Suprapubic skin (tissue), 4 donors: ENCODE results near the gene TMEM179. TPM values are rescaled to one million over a fixed set of nuclear protein-coding genes. Genes with fewer than 3 reads are reported as not detected.

ENCODE experiments used
- DNase-seq, 2 donors: peaks; one replicate each; pipeline ENCODE4 v3.0.0-alpha.2; 2019; ENCODE audit warnings: low spot score in 2 of 2
- H3K27ac ChIP-seq: fragments of 200-600 bp; sonication (generic); one replicate; pipeline ENCODE4 v1.5.1; 2019
- H3K27me3 ChIP-seq: fragments of 200-600 bp; sonication (generic); one replicate; pipeline ENCODE4 v1.5.1; 2019
- H3K36me3 ChIP-seq: fragments of 200-600 bp; sonication (generic); one replicate; pipeline ENCODE4 v1.5.1; 2019
- H3K4me1 ChIP-seq: fragments of 200-600 bp; sonication (generic); one replicate; pipeline ENCODE4 v1.5.1; 2019
- H3K4me3 ChIP-seq: fragments of 200-600 bp; sonication (generic); one replicate; pipeline ENCODE4 v1.5.1; 2019; ENCODE audit warnings: mild to moderate bottlenecking
- H3K9me3 ChIP-seq: fragments of 200-600 bp; sonication (generic); one replicate; pipeline ENCODE4 v1.5.1; 2019
- EP300 ChIP-seq: sonication (generic); formaldehyde crosslinking; IDR thresholded peaks from one replicate; pipeline ENCODE4 v1.6.1; 2017; ENCODE audit warnings: antibody characterized with exemption
- POLR2A ChIP-seq, 2 donors: fragments of 450-650 bp; IDR thresholded peaks; one replicate each; pipeline ENCODE4 v1.6.1; 2017; ENCODE audit warnings: antibody characterized with exemption in 2 of 2, mild to moderate bottlenecking in 2 of 2, moderate library complexity in 2 of 2
- POLR2AphosphoS5 ChIP-seq, 3 donors: sonication (generic); formaldehyde crosslinking; IDR thresholded peaks; one replicate each; pipeline ENCODE4 v1.6.1; 2017; ENCODE audit warnings: antibody characterized with exemption in 3 of 3
- WGBS: methylation state at CpG from one replicate; pipeline ENCODE4 v1.1.5; 2018; 5-methylcytosine and 5-hydroxymethylcytosine counted together
- total RNA-seq, 4 donors: library from RNA; depleted of rRNA; stranded (reverse); fragments of >200 nt; gene quantifications; one replicate each; pipeline ENCODE4 v1.1.0, GENCODE V29; 2016
- TF ChIP-seq, protein P1 (sequence below), 2 donors: fragments of 200-600 bp in 1 of 2; fragments of 450-650 bp in 1 of 2; sonication (generic) in 1 of 2; IDR thresholded peaks; one replicate each; pipeline ENCODE4 v1.5.1; 2016 to 2019; ENCODE audit warnings: antibody characterized with exemption in 2 of 2, mild to moderate bottlenecking in 1 of 2, moderate library complexity in 1 of 2

Gene TMEM179
- total RNA-seq, 4 donors from 2014 or later, result not detected

- Histone ChIP-seq H3K4me3 (no peak overlapping the region), H3K4me1 (no peaks in the 10 kb centered on the region), H3K27me3 (peaks cover 59% of the 10 kb centered on the region), H3K9me3 (no peaks in the 10 kb centered on the region), H3K27ac (no peak overlapping the region), H3K36me3 (no peaks in the 10 kb centered on the region)
- no peak for DNase-seq
- no peak for TF ChIP-seq POLR2AphosphoS5 (IDR thresholded peaks at IDR 0.05)
- no peak for TF ChIP-seq POLR2A (IDR thresholded peaks at IDR 0.05)
- TF ChIP-seq, protein P1, sequence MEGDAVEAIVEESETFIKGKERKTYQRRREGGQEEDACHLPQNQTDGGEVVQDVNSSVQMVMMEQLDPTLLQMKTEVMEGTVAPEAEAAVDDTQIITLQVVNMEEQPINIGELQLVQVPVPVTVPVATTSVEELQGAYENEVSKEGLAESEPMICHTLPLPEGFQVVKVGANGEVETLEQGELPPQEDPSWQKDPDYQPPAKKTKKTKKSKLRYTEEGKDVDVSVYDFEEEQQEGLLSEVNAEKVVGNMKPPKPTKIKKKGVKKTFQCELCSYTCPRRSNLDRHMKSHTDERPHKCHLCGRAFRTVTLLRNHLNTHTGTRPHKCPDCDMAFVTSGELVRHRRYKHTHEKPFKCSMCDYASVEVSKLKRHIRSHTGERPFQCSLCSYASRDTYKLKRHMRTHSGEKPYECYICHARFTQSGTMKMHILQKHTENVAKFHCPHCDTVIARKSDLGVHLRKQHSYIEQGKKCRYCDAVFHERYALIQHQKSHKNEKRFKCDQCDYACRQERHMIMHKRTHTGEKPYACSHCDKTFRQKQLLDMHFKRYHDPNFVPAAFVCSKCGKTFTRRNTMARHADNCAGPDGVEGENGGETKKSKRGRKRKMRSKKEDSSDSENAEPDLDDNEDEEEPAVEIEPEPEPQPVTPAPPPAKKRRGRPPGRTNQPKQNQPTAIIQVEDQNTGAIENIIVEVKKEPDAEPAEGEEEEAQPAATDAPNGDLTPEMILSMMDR (IDR thresholded peaks at IDR 0.05), result no peak
- TF ChIP-seq EP300, result no peak
- 85% methylated on average over 11 of the region's 38 CpGs for WGBS
Observed at GRCh38 chr14:104588066-104588857, 16.3 kb downstream of the TMEM179 start.

GRCh38 chr14:104587641-104588040 lies 16.9 kb downstream of the TMEM179 start:
- Histone ChIP-seq H3K4me3 (no peak overlapping the region), H3K27ac (no peak overlapping the region), H3K9me3 (no peaks in the 10 kb centered on the region), H3K27me3 (peaks cover 59% of the 10 kb centered on the region), H3K4me1 (peaks cover 3% of the 10 kb centered on the region), H3K36me3 (no peaks in the 10 kb centered on the region)
- 70% methylated on average over 6 of the region's 19 CpGs for WGBS
- TF ChIP-seq POLR2A (IDR thresholded peaks at IDR 0.05), result no peak
- TF ChIP-seq EP300, result no peak
- TF ChIP-seq, protein P1 (IDR thresholded peaks at IDR 0.05), result no peak
- TF ChIP-seq POLR2AphosphoS5 (IDR thresholded peaks at IDR 0.05), result no peak
- no peak for DNase-seq

DNA sequence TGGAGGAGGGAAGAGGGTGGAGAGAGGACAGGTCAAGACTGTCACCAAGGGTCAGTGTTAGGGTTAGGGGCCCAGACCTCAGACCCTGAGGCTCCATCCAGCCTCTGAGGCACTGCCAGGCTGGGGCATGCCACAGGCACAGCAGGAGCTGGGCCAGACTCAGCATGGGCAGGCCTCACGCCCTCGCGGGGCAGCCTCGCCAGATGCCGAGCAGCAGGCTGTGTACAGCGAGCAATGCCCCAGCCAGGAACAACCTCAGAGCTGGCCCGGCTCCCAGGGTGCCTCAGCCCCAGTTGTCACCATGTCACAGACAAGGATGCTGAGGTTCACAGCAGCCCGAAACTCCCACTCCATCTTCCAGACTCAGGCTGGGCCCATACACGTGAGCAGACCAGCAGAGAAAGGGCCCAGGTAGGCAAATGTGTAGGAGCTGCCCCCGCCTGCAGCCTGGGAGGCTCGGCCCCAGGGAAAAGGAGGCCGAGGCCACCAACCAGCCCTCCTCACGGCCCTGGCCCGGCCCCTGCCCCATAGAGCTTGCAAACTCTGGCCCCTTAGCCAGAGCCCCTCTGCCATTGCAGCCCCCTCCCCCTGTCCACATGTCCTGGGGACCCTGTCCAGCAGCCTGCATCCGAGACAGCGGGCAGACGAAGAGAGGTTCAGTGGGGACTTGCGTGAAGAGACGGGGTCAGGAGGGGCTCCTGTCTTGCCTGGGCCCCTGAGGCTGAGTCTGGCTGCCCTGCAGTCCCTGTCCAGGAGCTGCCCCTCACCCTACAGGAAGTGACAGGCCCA lies 17.5 kb downstream of the TMEM179 start:
- no peaks in the 10 kb centered on the region for H3K36me3 ChIP-seq
- no peak overlapping the region for H3K4me3 ChIP-seq
- peaks cover 9% of the 10 kb centered on the region for H3K4me1 ChIP-seq
- peaks cover 64% of the 10 kb centered on the region for H3K27me3 ChIP-seq
- DNase-seq, result no peak
- H3K9me3 ChIP-seq, result no peaks in the 10 kb centered on the region
- no peak overlapping the region for H3K27ac ChIP-seq
- no peak for TF ChIP-seq POLR2A (IDR thresholded peaks at IDR 0.05)
- no peak for TF ChIP-seq POLR2AphosphoS5 (IDR thresholded peaks at IDR 0.05)
- TF ChIP-seq EP300, result no peak
- TF ChIP-seq, protein P1 (IDR thresholded peaks at IDR 0.05), result no peak
- WGBS, result 76% methylated on average over 11 of the region's 19 CpGs

GRCh38 chr14:104585966-104586697 lies 18.4 kb downstream of the TMEM179 start:
- TF ChIP-seq POLR2AphosphoS5 (IDR thresholded peaks at IDR 0.05) (no peak), EP300 (no peak), POLR2A (IDR thresholded peaks at IDR 0.05) (no peak)
- TF ChIP-seq, protein P1 (IDR thresholded peaks at IDR 0.05), result no peak
- Histone ChIP-seq H3K27ac (no peak overlapping the region), H3K27me3 (peaks cover 66% of the 10 kb centered on the region), H3K4me3 (no peak overlapping the region), H3K9me3 (no peaks in the 10 kb centered on the region), H3K36me3 (no peaks in the 10 kb centered on the region), H3K4me1 (peaks cover 12% of the 10 kb centered on the region)
- no peak for DNase-seq
- 74% methylated on average over 24 of the region's 24 CpGs for WGBS
